Activated CD8-positive, alpha-beta T cell treated with anti-CD3 and anti-CD28 coated beads for 36 hours (primary cell): ENCODE data around the gene UTP4. TPM values are rescaled to one million over a fixed set of nuclear protein-coding genes. Genes with fewer than 3 reads are reported as not detected.

Source experiments
- ATAC-seq: fragments of 200-7000 bp; cut with Tn5 transposase; one replicate; pipeline ENCODE4 v1.10.0; 2021; ENCODE audit warnings: mild to moderate bottlenecking, moderate library complexity
- CTCF ChIA-PET: fragments of 350-600 bp; sonication (Branson Sonifier 250); formaldehyde crosslinking; loops from one replicate; lab custom pipeline; 2021; ENCODE audit warnings: antibody characterized with exemption; lab: Charles Lee
- POLR2A ChIA-PET: fragments of 350-600 bp; sonication (Branson Sonifier 250); formaldehyde crosslinking; loops from one replicate; lab custom pipeline; 2021; ENCODE audit warnings: antibody characterized with exemption; lab: Charles Lee
- DNase-seq: peaks from one replicate; pipeline ENCODE4 v3.0.0-alpha.2; 2020
- H3K27ac Mint-ChIP-seq: one replicate; pipeline ENCODE4 v1.8.0; 2021; ENCODE audit warnings: mild to moderate bottlenecking, mixed read lengths
- H3K27me3 Mint-ChIP-seq: one replicate; pipeline ENCODE4 v1.8.0; 2021; ENCODE audit warnings: mixed read lengths
- H3K36me3 Mint-ChIP-seq: one replicate; pipeline ENCODE4 v1.8.0; 2021; ENCODE audit warnings: low read depth, mixed read lengths
- H3K4me1 Mint-ChIP-seq: one replicate; pipeline ENCODE4 v1.8.0; 2021; ENCODE audit warnings: low read depth, mixed read lengths
- H3K4me3 Mint-ChIP-seq: one replicate; pipeline ENCODE4 v1.8.0; 2021; ENCODE audit warnings: mild to moderate bottlenecking, moderate library complexity, mixed read lengths
- H3K9me3 Mint-ChIP-seq: one replicate; pipeline ENCODE4 v1.8.0; 2021; ENCODE audit warnings: mixed read lengths
- intact Hi-C: fragments of 100-400 bp; cut with micrococcal nuclease; formaldehyde crosslinking; loops from one replicate; pipeline ENCODE4 v1.10.0; 2022
- total RNA-seq, 2 experiments: library from RNA; stranded (reverse); gene quantifications; one replicate each; pipeline ENCODE4 v1.2.3, GENCODE V29; 2021
- TF ChIP-seq, protein P1 (sequence below): fragments of 200-600 bp; IDR thresholded peaks from one replicate; pipeline ENCODE4 v1.8.0; 2022; ENCODE audit warnings: antibody characterized with exemption, mild to moderate bottlenecking

UTP4 gene
- total RNA-seq, 2 experiments from 2014 or later, result 112 to 121 TPM

DNA sequence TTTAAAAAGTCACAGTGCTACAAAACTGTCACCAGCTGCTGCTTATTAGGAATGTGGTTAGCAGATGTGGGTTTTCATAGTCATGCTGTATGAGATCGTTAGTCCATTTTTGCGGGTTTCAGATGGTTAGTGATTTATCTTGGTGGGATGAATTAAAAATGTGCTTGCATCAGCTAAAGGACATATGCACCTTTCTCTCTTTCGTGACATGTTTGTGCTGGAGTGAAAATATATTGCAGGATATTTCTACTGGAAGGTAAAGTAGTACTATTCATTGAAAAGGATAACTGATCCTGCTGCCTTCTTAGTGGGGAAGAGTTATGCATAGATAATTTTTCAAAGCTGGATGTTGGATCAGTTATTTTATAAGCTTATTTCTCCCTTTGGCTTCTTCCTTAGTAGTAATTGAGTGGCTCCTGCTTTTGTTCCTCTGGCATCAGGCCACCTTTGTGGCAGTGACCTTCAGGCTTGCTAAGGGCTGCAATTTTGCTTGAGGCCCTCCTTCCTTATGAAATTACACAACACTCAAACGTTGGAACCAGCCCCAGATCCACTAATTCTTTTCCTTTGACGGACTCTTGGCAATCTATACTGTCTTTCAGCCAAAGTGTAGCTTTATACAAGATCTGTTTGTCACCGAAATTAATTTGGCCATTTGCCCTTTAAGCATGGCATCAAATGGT lies 47.0 kb downstream of the UTP4 start:
- H3K4me3 Mint-ChIP-seq, result no peak overlapping the region
- H3K9me3 Mint-ChIP-seq, result no peaks in the 10 kb centered on the region
- peaks cover 11% of the 10 kb centered on the region for H3K36me3 Mint-ChIP-seq
- no peak overlapping the region for H3K27ac Mint-ChIP-seq
- H3K27me3 Mint-ChIP-seq, result no peaks in the 10 kb centered on the region
- intact Hi-C loops, result no loop called here
- ATAC-seq, result no peak
- peaks cover 13% of the 10 kb centered on the region for H3K4me1 Mint-ChIP-seq
- ChIA-PET POLR2A (interaction anchor here (1.4 to 1.7 kb wide), 3 partner anchors 10 to 13 kb away, joined by 3 to 4 read pairs (median 3); no protein-coding TSS in a partner anchor), CTCF (interaction anchor here (1.7 kb wide), 1 partner anchor 29 kb away, joined by 4 read pairs; no protein-coding TSS in a partner anchor)
- DNase-seq, result no peak
- TF ChIP-seq, protein P1, sequence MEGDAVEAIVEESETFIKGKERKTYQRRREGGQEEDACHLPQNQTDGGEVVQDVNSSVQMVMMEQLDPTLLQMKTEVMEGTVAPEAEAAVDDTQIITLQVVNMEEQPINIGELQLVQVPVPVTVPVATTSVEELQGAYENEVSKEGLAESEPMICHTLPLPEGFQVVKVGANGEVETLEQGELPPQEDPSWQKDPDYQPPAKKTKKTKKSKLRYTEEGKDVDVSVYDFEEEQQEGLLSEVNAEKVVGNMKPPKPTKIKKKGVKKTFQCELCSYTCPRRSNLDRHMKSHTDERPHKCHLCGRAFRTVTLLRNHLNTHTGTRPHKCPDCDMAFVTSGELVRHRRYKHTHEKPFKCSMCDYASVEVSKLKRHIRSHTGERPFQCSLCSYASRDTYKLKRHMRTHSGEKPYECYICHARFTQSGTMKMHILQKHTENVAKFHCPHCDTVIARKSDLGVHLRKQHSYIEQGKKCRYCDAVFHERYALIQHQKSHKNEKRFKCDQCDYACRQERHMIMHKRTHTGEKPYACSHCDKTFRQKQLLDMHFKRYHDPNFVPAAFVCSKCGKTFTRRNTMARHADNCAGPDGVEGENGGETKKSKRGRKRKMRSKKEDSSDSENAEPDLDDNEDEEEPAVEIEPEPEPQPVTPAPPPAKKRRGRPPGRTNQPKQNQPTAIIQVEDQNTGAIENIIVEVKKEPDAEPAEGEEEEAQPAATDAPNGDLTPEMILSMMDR, result no peak

DNA sequence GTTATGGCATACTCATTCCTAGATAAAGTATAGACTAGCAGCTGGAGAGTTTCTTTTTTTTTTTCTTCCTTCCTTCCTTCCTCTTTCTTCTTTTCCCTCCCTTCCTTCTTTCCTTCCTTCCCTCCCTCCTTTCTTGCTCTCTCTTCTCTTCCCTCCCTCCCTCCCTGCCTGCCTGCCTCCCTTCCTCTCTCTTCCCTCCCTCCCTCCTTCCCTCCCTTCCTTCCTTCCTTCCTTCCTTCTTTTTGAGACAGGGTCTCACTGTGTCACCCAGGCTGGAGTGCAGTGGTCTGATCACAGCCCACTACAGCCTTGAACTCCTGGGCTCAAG lies 47.5 kb downstream of the UTP4 start:
- DNase-seq, result no peak
- no peak for ATAC-seq
- Mint-ChIP-seq H3K27me3 (no peaks in the 10 kb centered on the region), H3K36me3 (peaks cover 14% of the 10 kb centered on the region), H3K27ac (no peak overlapping the region), H3K4me3 (no peak overlapping the region), H3K4me1 (peaks cover 17% of the 10 kb centered on the region), H3K9me3 (no peaks in the 10 kb centered on the region)
- intact Hi-C loops, result no loop called here
- ChIA-PET POLR2A (interaction anchor here (1.4 to 1.7 kb wide), 3 partner anchors 11 to 14 kb away, joined by 3 to 4 read pairs (median 3); no protein-coding TSS in a partner anchor), CTCF (interaction anchor here (1.7 kb wide), 1 partner anchor 30 kb away, joined by 4 read pairs; no protein-coding TSS in a partner anchor)
- TF ChIP-seq, protein P1, result no peak

GRCh38 chr16:69182730-69183416 lies 50.4 kb downstream of the UTP4 start:
- peaks cover 15% of the 10 kb centered on the region for H3K36me3 Mint-ChIP-seq
- H3K4me3 Mint-ChIP-seq, result no peak overlapping the region
- intact Hi-C loops, result no loop called here
- CTCF ChIA-PET, result interaction anchor here (2.0 kb wide), 1 partner anchor 16 kb away, joined by 5 read pairs; no protein-coding TSS in a partner anchor
- ATAC-seq (no peak), DNase-seq (no peak)
- peaks cover 31% of the 10 kb centered on the region for H3K4me1 Mint-ChIP-seq
- H3K27ac Mint-ChIP-seq, result no peak overlapping the region
- H3K27me3 Mint-ChIP-seq, result no peaks in the 10 kb centered on the region
- no peaks in the 10 kb centered on the region for H3K9me3 Mint-ChIP-seq
- POLR2A ChIA-PET, result interaction anchor here (0.7 kb wide), 1 partner anchor 15 kb away, joined by 3 read pairs; no protein-coding TSS in a partner anchor
- TF ChIP-seq, protein P1, result no peak

DNA sequence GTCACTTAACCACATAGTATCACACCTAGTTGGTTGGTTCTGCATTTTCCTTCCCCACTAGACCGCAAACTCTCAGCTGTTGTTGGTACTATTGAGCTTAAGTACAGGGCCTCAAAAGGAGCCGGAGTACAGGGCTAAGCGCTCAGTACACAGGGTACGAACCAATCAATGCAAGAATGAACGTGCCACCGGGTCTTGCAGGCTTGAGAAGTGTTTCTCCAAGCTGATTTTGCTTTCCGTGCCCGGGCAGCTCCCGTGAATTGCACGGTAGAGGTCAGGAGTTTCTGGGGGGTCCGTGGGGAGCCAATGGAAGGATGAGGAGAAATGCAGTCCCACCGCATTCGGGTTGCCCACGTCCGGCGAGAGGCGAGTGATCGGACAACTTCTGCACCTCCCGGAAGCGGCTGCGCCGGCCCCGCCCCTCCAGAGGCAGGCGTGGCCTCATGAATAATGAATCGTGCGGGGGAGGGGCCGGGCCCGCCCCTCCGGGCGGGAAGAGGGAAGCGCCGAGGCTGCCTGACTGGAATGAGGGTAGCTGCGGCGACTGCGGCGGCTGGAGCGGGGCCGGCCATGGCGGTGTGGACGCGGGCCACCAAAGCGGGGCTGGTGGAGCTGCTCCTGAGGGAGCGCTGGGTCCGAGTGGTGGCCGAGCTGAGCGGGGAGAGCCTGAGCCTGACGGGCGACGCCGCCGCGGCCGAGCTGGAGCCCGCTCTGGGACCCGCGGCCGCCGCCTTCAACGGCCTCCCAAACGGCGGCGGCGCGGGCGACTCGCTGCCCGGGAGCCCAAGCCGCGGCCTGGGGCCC lies 54.4 kb downstream of the UTP4 start, which contains the start of gene SNTB2:
Gene SNTB2 (plus strand): TSS at position 523 of the 804 bp plus-strand sequence. CDS start 3 bp downstream, at position 526.
- Mint-ChIP-seq H3K27me3 (no peaks in the 10 kb centered on the region), H3K4me1 (peaks cover 51% of the 10 kb centered on the region), H3K27ac (peak within 1 kb of the TSS; percentile 99), H3K36me3 (peaks cover 17% of the 10 kb centered on the region), H3K9me3 (no peaks in the 10 kb centered on the region), H3K4me3 (peak within 1 kb of the TSS; percentile 97)
- POLR2A ChIA-PET, result interaction anchor here (0.6 to 2.7 kb wide), 3 partner anchors 11 to 54 kb away, joined by 3 to 23 read pairs (median 5); partner anchors contain the start of genes CHTF8 and UTP4
- intact Hi-C loops, result loop anchor here (1.0 kb wide), 1 partner anchor 21 kb away; no protein-coding TSS in a partner anchor
- ATAC-seq (peak; percentile 84), DNase-seq (peak; percentile 87)
- CTCF ChIA-PET, result interaction anchor here (0.5 to 2.8 kb wide), 6 partner anchors 11 to 112 kb away, joined by 3 to 9 read pairs (median 4); no protein-coding TSS in a partner anchor
- TF ChIP-seq, protein P1, result no peak
